Dermis lymphatic vessel endothelial cell (primary cell): ENCODE data around the gene PALM. TPM values are rescaled to one million over a fixed set of nuclear protein-coding genes. Genes with fewer than 3 reads are reported as not detected.

Source experiments
- total RNA-seq: library from RNA; depleted of rRNA; stranded (reverse); fragments of >200 nt; gene quantifications from 2 replicates; pipeline ENCODE4 v1.2.1, GENCODE V29; 2014

PALM gene
- total RNA-seq: 28.6 and 34.0 TPM in 2 replicates

DNA sequence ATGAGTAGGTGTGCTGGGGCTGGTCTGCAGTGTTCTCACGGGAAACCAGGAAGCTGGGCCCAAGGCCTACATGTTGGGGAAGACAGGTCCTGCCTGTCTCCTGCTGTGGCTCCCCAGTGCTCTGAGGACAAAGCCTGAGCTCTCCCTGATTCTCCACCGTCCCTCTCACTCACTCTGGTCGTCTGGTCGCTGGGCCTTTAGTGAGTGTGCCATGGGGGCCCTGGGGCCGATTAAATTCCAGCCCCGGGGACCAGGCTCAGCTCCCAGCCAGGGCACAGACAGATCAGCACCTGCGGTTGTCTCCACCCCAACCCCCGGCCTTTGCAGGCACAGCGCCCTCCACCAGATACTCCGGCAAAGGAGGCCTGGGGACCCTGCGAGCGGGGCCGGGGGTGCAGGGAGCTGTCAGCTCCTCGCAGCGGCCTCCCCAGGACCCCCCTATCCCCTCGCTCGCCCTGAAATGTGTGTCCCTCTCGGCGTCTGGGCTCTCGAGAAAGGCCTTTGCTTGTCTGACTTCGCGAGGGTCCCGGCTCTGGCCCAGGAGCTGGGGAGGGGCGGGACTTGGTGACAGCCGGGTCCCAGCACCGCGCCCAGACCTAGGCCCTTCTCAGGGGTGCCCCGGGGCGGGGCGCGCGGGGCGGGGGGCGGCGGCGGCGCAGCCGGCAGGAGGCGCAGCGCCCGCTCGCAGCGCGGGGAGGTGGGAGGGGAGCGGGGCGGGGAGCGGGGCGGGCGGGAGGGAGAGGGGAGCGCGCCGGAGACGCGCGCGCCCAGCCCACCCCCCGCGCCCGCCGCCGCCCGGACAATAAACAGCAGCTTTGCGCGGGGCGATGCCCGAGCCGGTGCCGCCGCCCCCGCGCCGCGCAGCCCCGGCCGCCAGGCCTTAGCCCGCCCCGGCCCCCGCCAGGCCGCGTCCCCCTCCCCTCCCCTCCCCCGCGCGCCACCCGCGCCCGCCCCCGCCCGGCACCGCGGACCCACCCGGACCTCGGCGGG lies at the start of gene PALM:
TSS of gene PALM (plus strand) at position 782 of the 990 bp plus-strand sequence. CDS start 212 bp downstream, outside the sequence.

DNA sequence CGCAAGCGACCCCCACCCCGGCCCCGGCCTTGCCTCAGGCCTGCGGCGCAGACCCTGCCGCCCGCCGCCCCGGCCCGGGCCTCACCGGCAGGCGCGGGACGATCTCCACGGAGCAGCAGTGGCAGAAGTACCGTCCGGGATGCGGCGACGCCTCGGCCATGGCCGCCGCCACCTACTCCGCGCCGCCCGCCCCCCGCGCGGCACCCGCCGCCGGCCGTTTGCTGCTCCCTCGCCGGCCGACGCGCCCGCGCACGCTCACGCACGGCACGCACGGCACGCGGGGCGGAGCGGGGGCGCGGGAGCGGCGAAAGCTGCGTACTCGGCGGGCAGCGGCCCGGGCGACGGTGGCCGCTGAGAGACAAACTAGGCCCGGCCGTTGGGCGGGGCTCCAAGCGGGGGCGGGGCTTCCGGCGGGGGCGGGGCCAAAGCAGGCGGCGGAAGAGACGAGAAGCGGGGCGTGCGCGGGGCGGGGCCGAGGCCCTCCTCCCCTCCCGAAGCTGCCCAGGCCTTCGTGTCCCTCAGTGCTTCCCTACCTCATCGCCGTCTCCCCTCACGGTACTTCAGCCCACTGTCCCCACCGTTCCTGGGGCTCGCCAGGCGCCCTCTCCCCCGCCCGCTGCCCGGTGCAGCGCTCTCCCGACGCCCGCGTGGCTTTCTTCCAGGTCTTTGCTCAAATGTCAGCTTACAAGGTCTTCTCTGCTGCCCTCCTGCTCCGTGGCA lies 45.6 kb upstream of the PALM start, which contains the start of gene RNF126:
TSS of gene RNF126 (minus strand) at position 253 of the 720 bp plus-strand sequence. CDS start at position 160, 93 bp downstream.

GRCh38 chr19:676339-677105 lies 32.2 kb upstream of the PALM start, which contains the start of gene FSTL3:
Gene FSTL3 (plus strand): TSS chr19:676392. CDS start chr19:676424, 32 bp downstream.

DNA sequence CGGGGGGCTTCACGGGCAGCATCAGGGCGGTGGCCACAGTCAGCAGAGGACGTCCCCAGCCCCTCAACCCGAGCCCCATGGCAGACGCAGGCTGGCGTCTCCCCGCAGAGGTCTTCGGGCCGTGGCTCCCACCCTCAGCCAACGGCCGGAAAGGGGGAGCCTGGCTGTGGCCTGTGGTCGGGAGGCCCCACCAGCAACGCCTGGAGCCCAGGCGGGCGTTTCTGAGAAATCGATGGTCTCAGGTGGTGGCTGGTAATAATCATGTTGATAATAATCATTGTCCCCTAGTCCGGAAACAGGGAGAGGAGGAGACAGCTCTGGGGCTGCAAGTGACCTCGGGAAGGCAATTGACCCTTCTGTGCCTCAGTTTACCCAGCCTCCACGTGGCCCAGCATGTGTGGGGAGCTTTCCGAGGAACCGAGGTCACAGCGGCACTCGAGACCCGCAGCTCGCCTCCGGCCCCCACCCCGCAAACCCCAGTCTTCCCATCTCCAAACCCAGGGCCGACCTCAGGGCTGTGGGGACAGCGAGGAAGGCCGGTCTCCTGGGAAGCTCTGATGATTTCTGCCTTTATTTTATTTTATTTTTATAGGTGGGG lies 13.3 kb upstream of the PALM start, which contains the start of gene PRSS57:
TSS of gene PRSS57 (minus strand) at position 101 of the 598 bp plus-strand sequence. CDS start at position 79, 22 bp downstream.

GRCh38 chr19:750640-751423 lies 42.1 kb downstream of the PALM start, which contains the start of gene MISP:
Gene MISP (plus strand): TSS chr19:751112. CDS start chr19:756947, 5,835 bp downstream.

DNA sequence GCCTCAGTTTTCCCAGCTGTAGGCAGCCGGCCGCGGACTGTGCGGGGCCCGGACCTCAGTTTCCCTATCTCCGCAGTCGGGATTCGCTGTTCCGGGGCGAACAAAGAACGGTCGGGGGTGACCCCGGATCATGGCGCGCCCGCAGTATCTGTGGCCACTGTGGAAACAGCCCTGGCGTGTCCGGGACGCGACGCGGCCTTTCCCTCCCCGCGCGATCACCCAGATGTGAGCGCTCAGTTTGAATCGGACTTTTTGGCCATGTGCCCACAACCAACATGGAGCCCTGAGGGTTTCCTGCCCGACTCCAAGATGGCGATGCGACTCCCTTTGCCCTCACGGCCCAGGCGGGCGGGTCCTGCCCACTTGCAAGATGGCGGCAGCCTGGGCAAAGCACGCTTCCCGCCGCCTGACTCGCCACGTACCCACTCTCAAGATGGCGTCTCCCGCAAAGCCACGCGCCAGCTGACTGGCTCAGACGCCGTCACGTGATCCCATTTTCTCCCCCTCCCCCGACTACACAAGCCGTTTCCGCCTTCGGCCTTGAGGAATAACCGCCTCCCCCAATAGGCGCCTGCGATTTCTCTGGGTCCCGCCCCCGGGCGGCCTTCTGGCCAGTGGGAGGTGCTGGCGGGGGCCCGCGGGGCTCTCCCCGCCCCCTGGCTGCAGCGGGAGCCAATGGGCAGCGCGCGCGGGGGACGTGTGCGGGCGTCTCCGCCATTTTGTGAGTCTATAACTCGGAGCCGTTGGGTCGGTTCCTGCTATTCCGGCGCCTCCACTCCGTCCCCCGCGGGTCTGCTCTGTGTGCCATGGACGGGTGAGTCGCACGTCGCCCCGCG lies 88.2 kb downstream of the PALM start, which contains the start of gene PTBP1:
TSS of gene PTBP1 (plus strand) at position 761 of the 836 bp plus-strand sequence. CDS start at position 807, 46 bp downstream.

Other genes starting within 250 kb of the PALM start
- 9.3 and 22.0 TPM in 2 replicates for gene SHC2, start 247.9 kb upstream of the PALM start, total RNA-seq
- gene MADCAM1, start 212.4 kb upstream of the PALM start, total RNA-seq: not detected in 2 replicates
- gene TPGS1, start 201.4 kb upstream of the PALM start, total RNA-seq: 30.7 and 35.0 TPM in 2 replicates
- 72.5 and 76.9 TPM in 2 replicates for gene CDC34, start 177.2 kb upstream of the PALM start, total RNA-seq
- not detected in 2 replicates for gene GZMM, start 164.9 kb upstream of the PALM start, total RNA-seq
- 212 and 215 TPM in 2 replicates for gene BSG, start 136.3 kb upstream of the PALM start, total RNA-seq
- gene HCN2, start 119.1 kb upstream of the PALM start, total RNA-seq: 0.43 and 0.65 TPM in 2 replicates
- gene POLRMT, start 75.4 kb upstream of the PALM start, total RNA-seq: 17.1 and 22.3 TPM in 2 replicates
- 0.09 and 0.11 TPM in 2 replicates for gene FGF22, start 69.1 kb upstream of the PALM start, total RNA-seq
- 14.2 and 25.0 TPM in 2 replicates for gene RNF126, start 45.7 kb upstream of the PALM start, total RNA-seq
- gene FSTL3, start 32.5 kb upstream of the PALM start, total RNA-seq: 3.4 and 5.9 TPM in 2 replicates
- not detected in 2 replicates for gene PRSS57, start 13.5 kb upstream of the PALM start, total RNA-seq
- gene MISP, start 42.2 kb downstream of the PALM start, total RNA-seq: under 0.01 TPM in 1 of 2 replicates, not detected in the other
- gene PTBP1, start 88.5 kb downstream of the PALM start, total RNA-seq: 118 and 139 TPM in 2 replicates
- gene PLPPR3, start 113.0 kb downstream of the PALM start, total RNA-seq: under 0.01 TPM in 2 replicates
- gene AZU1, start 118.9 kb downstream of the PALM start, total RNA-seq: not detected in 2 replicates
- gene PRTN3, start 132.1 kb downstream of the PALM start, total RNA-seq: not detected in 2 replicates
- not detected in 2 replicates for gene ELANE, start 143.4 kb downstream of the PALM start, total RNA-seq
- 0.52 and 0.54 TPM in 2 replicates for gene CFD, start 150.7 kb downstream of the PALM start, total RNA-seq
- 16.1 and 20.6 TPM in 2 replicates for gene MED16, start 184.3 kb downstream of the PALM start, total RNA-seq
- not detected in 2 replicates for gene RNU6-9, start 184.5 kb downstream of the PALM start, total RNA-seq
- 37.0 and 37.5 TPM in 2 replicates for gene R3HDM4, start 204.3 kb downstream of the PALM start, total RNA-seq
- not detected in 2 replicates for gene KISS1R, start 208.4 kb downstream of the PALM start, total RNA-seq
- 4.7 and 5.6 TPM in 2 replicates for gene ARID3A, start 217.1 kb downstream of the PALM start, total RNA-seq